Endothelial cell of umbilical vein (primary cell): ENCODE results near the gene FATE1. TPM values are rescaled to one million over a fixed set of nuclear protein-coding genes. Genes with fewer than 3 reads are reported as not detected.

Experiments used
- BruUV-seq: library from RNA; stranded (reverse); fragments of 400-500 nt; replicated peaks from 2 replicates; lab custom pipeline; 2021; lab: Mats Ljungman, UMichigan
- CTCF ChIA-PET: fragments of 300-600, 350-600 bp; sonication (Branson Sonifier 250); formaldehyde crosslinking; loops from one replicate; lab custom pipeline; 2021; ENCODE audit warnings: antibody characterized with exemption, inconsistent platforms; lab: Charles Lee
- POLR2A ChIA-PET: fragments of 300-600, 350-600 bp; sonication (Branson Sonifier 250); formaldehyde crosslinking; loops from one replicate; lab custom pipeline; 2021; ENCODE audit warnings: antibody characterized with exemption, inconsistent platforms; lab: Charles Lee
- DNase-seq: peaks from one replicate; pipeline ENCODE4 v3.0.0-alpha.2; 2011; ENCODE audit warnings: low read depth, low spot score
- FAIRE-seq: peaks from 2 replicates; lab custom pipeline; 2011; peaks lifted over from hg19 to GRCh38; lab: Jason Lieb, UNC
- H2AFZ ChIP-seq: 2 replicates; pipeline ENCODE4 v1.6.0; 2012; ENCODE audit warnings: low read depth, low read length, control low read depth, inconsistent platforms
- H3K27ac ChIP-seq: 2 replicates; pipeline ENCODE4 v1.5.1; 2011; ENCODE audit warnings: low read depth, mild to moderate bottlenecking, control low read depth, low read length, moderate library complexity; ENCODE audit not compliant: insufficient read depth
- H3K27me3 ChIP-seq, 2 experiments: 2 replicates each; pipeline versions ENCODE4 v1.6.0 to v1.6.1; 2011; ENCODE audit warnings: low read length in 2 of 2, mixed read lengths in 1 of 2; ENCODE audit not compliant: control insufficient read depth in 2 of 2, insufficient read depth in 2 of 2
- H3K36me3 ChIP-seq, 2 experiments: 2 replicates in 1 of 2; 3 replicates in 1 of 2; pipeline ENCODE4 v1.5.1; 2011; ENCODE audit warnings: low read length in 2 of 2, mild to moderate bottlenecking in 1 of 2, moderate library complexity in 1 of 2; ENCODE audit not compliant: control insufficient read depth in 2 of 2, insufficient read depth in 2 of 2; ENCODE audit errors: extremely low read depth in 1 of 2
- H3K4me1 ChIP-seq: 3 replicates; pipeline ENCODE4 v1.5.1; 2011; ENCODE audit warnings: mild to moderate bottlenecking, low read length; ENCODE audit not compliant: control insufficient read depth, insufficient read depth; ENCODE audit errors: extremely low read depth
- H3K4me2 ChIP-seq: 2 replicates; pipeline ENCODE4 v1.6.1; 2011; ENCODE audit warnings: low read length, control low read depth, mixed read lengths; ENCODE audit not compliant: insufficient read depth
- H3K4me3 ChIP-seq, 3 experiments: fragments of 200-600 bp in 1 of 3; sonication (generic), shearing (Covaris generic) in 1 of 3; replicated peaks in 1 of 3; 2 replicates each; pipeline ENCODE4 v1.5.1; 2011 to 2016; ENCODE audit warnings: control low read depth in 3 of 3, low read length in 3 of 3, mild to moderate bottlenecking in 2 of 3, inconsistent platforms in 1 of 3, low read depth in 1 of 3, moderate library complexity in 1 of 3; ENCODE audit not compliant: insufficient read depth in 1 of 3
- H3K79me2 ChIP-seq: 2 replicates; pipeline ENCODE4 v1.6.0; 2012; ENCODE audit warnings: low read length, inconsistent platforms; ENCODE audit not compliant: control insufficient read depth, insufficient read depth
- H3K9ac ChIP-seq: replicated peaks from 2 replicates; pipeline ENCODE3; 2011; ENCODE audit warnings: low read length, control low read depth; ENCODE audit not compliant: insufficient read depth; ENCODE audit errors: extremely low read depth
- H3K9me1 ChIP-seq: replicated peaks from 3 replicates; pipeline ENCODE4 v1.6.0; 2011; ENCODE audit warnings: mild to moderate bottlenecking, low read length; ENCODE audit not compliant: control insufficient read depth, insufficient read depth; ENCODE audit errors: extremely low read depth
- H3K9me3 ChIP-seq: replicated peaks from 2 replicates; pipeline ENCODE4 v1.5.1; 2012; ENCODE audit warnings: low read length, inconsistent platforms; ENCODE audit not compliant: control insufficient read depth, insufficient read depth
- H4K20me1 ChIP-seq: replicated peaks from 2 replicates; pipeline ENCODE3; 2011; ENCODE audit warnings: mild to moderate bottlenecking, low read length; ENCODE audit not compliant: control insufficient read depth, insufficient read depth; ENCODE audit errors: extremely low read depth
- CTCF ChIP-seq, 2 donors: IDR thresholded peaks; 1 replicate in 1 of 2; 2 replicates in 1 of 2; pipeline ENCODE4 v1.5.1; 2011; ENCODE audit warnings: low read length in 2 of 2, mild to moderate bottlenecking in 2 of 2, moderate library complexity in 2 of 2, control low read depth in 1 of 2, inconsistent platforms in 1 of 2, low read depth in 1 of 2; ENCODE audit not compliant: insufficient read depth in 1 of 2; ENCODE audit errors: extremely low read depth in 1 of 2
- EZH2 ChIP-seq: IDR thresholded peaks from 2 replicates; pipeline ENCODE4 v1.6.1; 2012; ENCODE audit warnings: borderline replicate concordance, low read depth, mild to moderate bottlenecking, moderate library complexity, low read length, inconsistent platforms; ENCODE audit not compliant: severe bottlenecking
- FOS ChIP-seq: IDR thresholded peaks from 2 replicates; pipeline ENCODE4 v1.6.1; 2011; ENCODE audit warnings: mild to moderate bottlenecking, low read length, moderate library complexity, borderline replicate concordance; ENCODE audit not compliant: insufficient read depth
- GATA2 ChIP-seq: IDR thresholded peaks from 2 replicates; pipeline ENCODE4 v1.7.0; 2011; ENCODE audit warnings: low read depth, mild to moderate bottlenecking, moderate library complexity, mixed read lengths, low read length; ENCODE audit not compliant: insufficient read length, insufficient read depth
- JUN ChIP-seq: IDR thresholded peaks from 2 replicates; pipeline ENCODE4 v1.6.1; 2011; ENCODE audit warnings: borderline replicate concordance, low read depth; ENCODE audit not compliant: insufficient read length, insufficient read depth
- MAX ChIP-seq: IDR thresholded peaks from 2 replicates; pipeline ENCODE4 v1.6.1; 2011; ENCODE audit not compliant: insufficient read depth, insufficient read length
- MYC ChIP-seq: IDR thresholded peaks from one replicate; pipeline ENCODE4 v1.6.1; 2011; ENCODE audit warnings: mild to moderate bottlenecking, low read depth, low read length
- POLR2A ChIP-seq: IDR thresholded peaks from 2 replicates; pipeline ENCODE4 v1.6.1; 2012; ENCODE audit warnings: low read depth, mild to moderate bottlenecking, control low read depth, low read length
- POLR2AphosphoS5 ChIP-seq: IDR thresholded peaks from 2 replicates; pipeline ENCODE4 v1.6.1; 2012; ENCODE audit warnings: low read depth, mild to moderate bottlenecking, control low read depth, low read length, moderate library complexity; ENCODE audit not compliant: insufficient read depth
- dilution Hi-C: fragments of 300-500 bp; cut with MboI; formaldehyde crosslinking; loops from one replicate; pipeline ENCODE4 v1.15.0; 2019; ENCODE audit warnings: low sequenced_read_pairs; ENCODE audit not compliant: extremely low pct_ligation_motif_present
- intact Hi-C: fragments of 100-400 bp; cut with micrococcal nuclease; formaldehyde crosslinking; loops from one replicate; pipeline ENCODE4 v1.10.0; 2022
- polyA plus RNA-seq, 4 experiments: library from polyadenylated mRNA; depleted of rRNA in 3 of 4; stranded (reverse) in 3 of 4; unstranded in 1 of 4; fragments of >200 nt; gene quantifications; 2 replicates each; pipeline versions ENCODE4 v1.2.1 to v1.2.3, GENCODE V29; 2011 to 2012; ENCODE audit warnings: missing spikeins in 1 of 4
- total RNA-seq: library from RNA; stranded (reverse); gene quantifications from 2 replicates; pipeline ENCODE4 v1.2.3, GENCODE V29; 2021

The FATE1 gene
- total and polyA plus RNA-seq, 2 donors (not counting 3 experiments of a cell fraction or from before 2014, with no cell fraction given) = not detected

DNA sequence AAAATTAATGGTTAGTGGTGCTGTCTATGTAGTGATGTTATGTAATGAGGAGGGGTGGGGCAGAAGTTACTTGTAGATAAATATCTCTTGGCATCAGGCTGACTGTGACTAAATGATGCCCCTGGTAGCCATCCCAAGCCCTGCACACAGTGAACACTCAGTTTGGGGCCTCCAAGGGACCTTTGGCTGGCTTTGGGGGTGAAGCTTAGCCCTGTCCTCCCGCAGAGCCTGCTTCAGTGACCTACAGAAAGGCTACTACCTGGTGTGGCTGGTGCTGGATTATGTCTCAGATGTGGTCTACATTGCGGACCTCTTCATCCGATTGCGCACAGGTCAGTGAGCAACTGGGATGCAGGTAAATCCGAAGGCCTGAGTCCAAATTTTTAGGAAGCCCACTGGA, 26.5 kb downstream of the FATE1 start:
- DNase-seq (no peak), FAIRE-seq (no peak)
- no peaks in the 10 kb centered on the region for H4K20me1 ChIP-seq
- BruUV-seq = no TSS peak
- ChIA-PET POLR2A (no interaction called here), CTCF (no interaction called here)
- dilution Hi-C loops (no loop called here), intact Hi-C loops (no loop called here)
- H2AFZ ChIP-seq = no peak overlapping the region
- H3K4me2 ChIP-seq = no peak overlapping the region
- H3K27ac ChIP-seq = no peak overlapping the region
- no peaks in the 10 kb centered on the region for H3K27me3 ChIP-seq
- no peak overlapping the region for H3K4me3 ChIP-seq
- no peaks in the 10 kb centered on the region for H3K4me1 ChIP-seq
- H3K9me1 ChIP-seq = no peaks in the 10 kb centered on the region
- H3K79me2 ChIP-seq = no peaks in the 10 kb centered on the region
- no peak overlapping the region for H3K9ac ChIP-seq
- H3K9me3 ChIP-seq = no peaks in the 10 kb centered on the region
- TF ChIP-seq FOS (no peak), EZH2 (no peak), CTCF (IDR thresholded peaks at IDR 0.05; ENCODE audit: extremely low read depth in 1 of 2, insufficient read depth in 1 of 2, low read depth in 1 of 2, low read length in 2 of 2) (no peak), GATA2 (no peak), MAX (no peak), POLR2A (no peak), JUN (no peak), POLR2AphosphoS5 (no peak), MYC (no peak)
- no peaks in the 10 kb centered on the region for H3K36me3 ChIP-seq
